ENCODE data around the gene USP35. TPM values are rescaled to one million over a fixed set of nuclear protein-coding genes. Genes with fewer than 3 reads are reported as not detected.

The USP35 gene
- total RNA-seq, 1 donor from 2014 or later, result 4.6 TPM

- DNase-seq, result no peak
- no peak for ATAC-seq (ENCODE audit: poor library complexity)
- intact Hi-C loops (cut with DNase I), result no loop called here
Observed at GRCh38 chr11:78190871-78191538, 2.3 kb downstream of the USP35 start.

DNA sequence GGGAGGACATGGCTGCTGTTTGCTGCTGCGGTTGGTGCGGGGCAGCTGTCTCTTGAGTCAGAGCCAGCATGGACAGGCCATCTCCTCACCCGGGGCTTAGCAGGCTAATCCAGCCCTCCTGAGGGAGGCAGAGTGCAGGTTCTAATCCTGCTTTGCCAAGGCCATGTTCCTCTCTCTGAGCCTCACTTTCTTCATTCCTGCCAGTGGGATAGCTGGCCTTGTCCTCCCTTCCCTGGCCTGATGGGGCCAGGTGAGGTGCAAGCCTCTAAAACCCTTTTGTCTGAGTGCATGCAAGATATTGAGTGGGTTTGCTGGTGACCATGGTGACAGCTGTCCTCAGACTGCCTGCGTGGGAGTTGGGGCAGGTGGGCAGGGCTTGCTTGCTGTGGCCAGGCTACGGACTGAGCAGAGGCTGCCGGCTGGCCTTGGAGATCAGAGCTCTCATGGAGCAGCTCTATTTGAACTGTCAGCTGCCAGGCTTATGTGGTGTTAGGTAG is 3.6 kb downstream of the USP35 start:
- intact Hi-C loops (cut with DNase I), result no loop called here
- DNase-seq (no peak), ATAC-seq (ENCODE audit: poor library complexity) (no peak)

DNA sequence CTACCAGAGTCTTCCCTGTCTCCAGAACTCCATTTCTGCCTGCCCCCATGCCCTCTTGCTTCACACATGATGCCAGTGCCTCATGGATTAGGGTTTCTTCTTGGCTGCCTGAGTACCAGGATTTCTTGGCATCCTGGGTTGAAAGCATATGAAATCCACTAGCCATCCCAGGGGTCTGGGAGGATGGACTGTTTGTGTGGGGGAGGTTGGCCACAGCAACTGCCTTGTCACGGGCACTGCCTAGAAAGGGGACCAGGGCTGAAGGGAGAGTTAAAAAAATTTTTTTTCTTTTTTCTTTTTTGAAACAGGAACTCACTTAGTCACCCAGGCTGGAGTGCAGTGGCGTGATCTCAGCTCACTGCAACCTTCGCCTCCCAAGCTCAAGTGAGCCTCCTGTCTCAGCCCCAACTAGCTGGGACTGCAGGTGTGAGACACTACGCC is 4.2 kb downstream of the USP35 start:
- no peak for ATAC-seq (ENCODE audit: poor library complexity)

GRCh38 chr11:78193806-78194205 is 5.1 kb downstream of the USP35 start:
- DNase-seq, result no peak
- intact Hi-C loops (cut with DNase I), result no loop called here
- no peak for ATAC-seq (ENCODE audit: poor library complexity)

More for the DNA sequence above, 4.2 kb downstream of the USP35 start:
- DNase-seq, result no peak
- intact Hi-C loops (cut with DNase I), result no loop called here

DNA sequence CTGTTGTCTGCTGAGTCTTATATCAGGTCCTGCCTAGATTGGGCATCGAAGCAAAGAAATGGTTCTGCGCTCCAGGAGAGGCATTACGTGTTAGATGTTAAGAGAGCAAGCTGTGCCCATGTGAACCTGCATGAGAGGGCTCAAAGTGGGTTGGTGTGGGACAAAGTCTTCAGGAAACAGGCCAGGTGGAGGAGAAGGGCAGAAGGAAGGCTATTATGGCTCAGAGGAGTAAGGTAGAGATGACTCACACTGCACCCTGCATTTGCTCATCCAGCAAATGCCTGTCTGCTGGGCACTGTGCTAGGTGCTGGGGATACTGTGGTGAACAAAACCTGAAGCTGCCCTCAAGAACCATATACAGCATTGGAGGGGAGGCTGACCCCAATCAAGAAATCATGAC is 5.8 kb downstream of the USP35 start:
- DNase-seq (no peak), ATAC-seq (ENCODE audit: poor library complexity) (no peak)
- intact Hi-C loops (cut with DNase I), result no loop called here

DNA sequence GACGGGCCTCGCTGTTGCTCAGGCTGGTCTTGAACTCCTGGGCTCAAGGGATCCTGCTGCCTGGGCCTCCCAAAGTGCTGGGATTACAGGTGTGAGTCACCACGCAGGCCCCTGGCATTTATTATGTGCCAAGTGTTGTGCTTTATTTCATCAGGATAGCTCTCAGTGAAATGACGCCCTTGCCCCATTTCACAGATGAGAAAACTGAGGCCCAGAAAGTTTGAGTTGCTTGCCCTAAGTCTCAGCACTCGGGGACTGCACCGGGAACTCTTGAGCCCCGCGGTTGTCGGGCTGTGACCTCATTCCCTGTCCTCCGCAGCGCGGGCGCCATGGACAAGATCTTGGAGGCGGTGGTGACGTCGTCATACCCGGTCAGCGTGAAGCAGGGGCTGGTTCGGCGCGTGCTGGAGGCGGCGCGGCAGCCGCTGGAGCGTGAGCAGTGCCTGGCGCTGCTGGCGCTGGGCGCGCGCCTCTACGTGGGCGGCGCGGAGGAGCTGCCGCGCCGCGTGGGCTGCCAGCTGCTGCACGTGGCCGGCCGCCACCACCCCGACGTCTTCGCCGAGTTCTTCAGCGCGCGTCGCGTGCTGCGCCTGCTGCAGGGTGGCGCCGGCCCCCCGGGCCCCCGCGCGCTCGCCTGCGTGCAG is 7.3 kb downstream of the USP35 start:
- intact Hi-C loops (cut with DNase I), result no loop called here
- ATAC-seq (ENCODE audit: poor library complexity) (no peak), DNase-seq (no peak)

DNA sequence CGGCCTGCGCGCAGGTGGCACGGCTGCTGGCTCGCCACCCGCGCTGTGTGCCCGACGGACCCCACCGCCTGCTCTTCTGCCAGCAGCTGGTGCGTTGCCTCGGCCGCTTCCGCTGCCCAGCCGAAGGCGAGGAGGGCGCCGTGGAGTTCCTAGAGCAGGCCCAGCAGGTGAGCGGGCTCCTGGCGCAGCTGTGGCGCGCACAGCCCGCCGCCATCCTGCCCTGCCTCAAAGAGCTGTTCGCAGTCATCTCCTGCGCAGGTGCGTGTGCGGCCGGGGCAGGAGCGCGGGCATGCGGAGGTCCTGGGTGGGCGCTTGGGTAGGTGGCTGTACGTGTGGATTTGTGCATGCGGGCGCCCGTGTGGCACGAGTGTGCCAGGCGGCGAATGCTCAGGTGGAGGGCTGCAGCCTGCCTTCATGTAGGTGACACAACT is 8.0 kb downstream of the USP35 start:
- ATAC-seq (ENCODE audit: poor library complexity) (no peak), DNase-seq (no peak)
- intact Hi-C loops (cut with DNase I), result no loop called here

- DNase-seq (no peak), ATAC-seq (ENCODE audit: poor library complexity) (no peak)
- intact Hi-C loops (cut with DNase I), result no loop called here
Observed at GRCh38 chr11:78197816-78198215, 9.1 kb downstream of the USP35 start.

- intact Hi-C loops (cut with DNase I), result no loop called here
- no peak for ATAC-seq (ENCODE audit: poor library complexity)
- no peak for DNase-seq
Observed at GRCh38 chr11:78199015-78199652, 10.4 kb downstream of the USP35 start.

- ATAC-seq (ENCODE audit: poor library complexity) (no peak), DNase-seq (no peak)
- intact Hi-C loops (cut with DNase I), result no loop called here
Observed at GRCh38 chr11:78199653-78200015, 10.9 kb downstream of the USP35 start.

GRCh38 chr11:78200061-78200460 is 11.3 kb downstream of the USP35 start:
- ATAC-seq (ENCODE audit: poor library complexity), result no peak
- intact Hi-C loops (cut with DNase I), result no loop called here
- DNase-seq, result no peak

GRCh38 chr11:78200553-78200952 is 11.8 kb downstream of the USP35 start:
- intact Hi-C loops (cut with DNase I), result no loop called here
- no peak for DNase-seq
- ATAC-seq (ENCODE audit: poor library complexity), result no peak

GRCh38 chr11:78201096-78201818 is 12.5 kb downstream of the USP35 start:
- ATAC-seq (ENCODE audit: poor library complexity) (peak; percentile 58), DNase-seq (no peak)
- intact Hi-C loops (cut with DNase I), result no loop called here

DNA sequence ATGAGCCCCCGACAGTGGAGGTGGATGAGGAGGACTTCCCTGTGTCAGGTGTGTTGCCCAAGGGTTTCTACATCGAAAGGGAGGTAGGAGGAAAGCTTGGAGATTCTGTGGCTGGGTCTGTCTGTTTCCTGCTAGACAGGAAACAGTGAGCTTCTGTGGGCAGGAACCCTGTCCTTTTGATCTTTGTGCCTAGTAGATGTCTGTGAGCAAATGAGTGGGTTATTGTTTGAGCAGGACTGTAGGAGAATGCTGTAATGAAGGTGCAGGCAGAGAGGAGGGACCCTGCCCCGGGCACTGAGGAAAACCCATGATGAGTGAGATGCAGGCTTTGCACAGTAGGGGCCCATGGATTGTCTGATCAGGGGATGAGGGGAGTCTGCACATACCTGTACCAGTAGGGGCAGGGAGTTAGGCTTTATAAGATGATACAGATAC is 14.0 kb downstream of the USP35 start:
- intact Hi-C loops (cut with DNase I), result no loop called here
- DNase-seq (no peak), ATAC-seq (ENCODE audit: poor library complexity) (no peak)

DNA sequence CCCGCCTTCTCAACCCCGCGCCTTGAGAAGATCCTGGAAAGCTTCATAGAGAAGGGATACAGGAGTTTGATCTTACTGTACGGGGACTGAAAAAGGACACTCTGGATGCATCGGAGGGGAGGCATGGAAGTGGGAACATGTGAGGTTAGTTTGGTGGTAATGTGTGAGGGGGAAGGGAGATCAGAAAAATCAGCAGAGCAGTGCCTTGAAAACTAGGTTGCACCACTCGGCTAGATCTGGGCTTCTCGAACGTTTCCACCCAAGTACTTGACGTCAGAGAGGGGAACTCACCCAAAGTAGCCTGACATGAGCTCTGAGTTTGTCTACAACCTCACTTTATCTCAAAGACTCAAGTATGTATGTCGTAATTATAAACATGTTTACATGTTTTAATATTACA is 14.5 kb downstream of the USP35 start:
- DNase-seq (no peak), ATAC-seq (ENCODE audit: poor library complexity) (no peak)
- intact Hi-C loops (cut with DNase I), result no loop called here

DNA sequence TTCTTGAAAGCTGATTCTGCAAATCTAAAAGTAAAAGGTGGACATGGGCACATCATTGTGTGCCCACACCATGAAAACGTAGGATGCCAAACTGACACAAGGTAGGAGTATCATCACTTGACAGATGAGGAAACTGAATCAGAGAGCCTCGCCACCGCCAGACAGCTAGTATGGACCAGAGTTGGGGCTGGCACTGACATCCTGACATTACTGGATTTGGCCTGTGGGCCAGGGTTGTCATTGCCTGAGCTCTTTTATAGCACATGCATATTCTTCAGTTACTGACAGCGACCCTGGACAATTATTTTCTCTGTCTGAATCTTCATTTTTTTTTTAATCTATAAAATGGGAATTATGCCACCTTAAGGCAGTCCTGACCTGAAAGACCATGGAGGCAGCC is 16.5 kb downstream of the USP35 start:
- intact Hi-C loops (cut with DNase I), result no loop called here
- no peak for ATAC-seq (ENCODE audit: poor library complexity)
- no peak for DNase-seq

DNA sequence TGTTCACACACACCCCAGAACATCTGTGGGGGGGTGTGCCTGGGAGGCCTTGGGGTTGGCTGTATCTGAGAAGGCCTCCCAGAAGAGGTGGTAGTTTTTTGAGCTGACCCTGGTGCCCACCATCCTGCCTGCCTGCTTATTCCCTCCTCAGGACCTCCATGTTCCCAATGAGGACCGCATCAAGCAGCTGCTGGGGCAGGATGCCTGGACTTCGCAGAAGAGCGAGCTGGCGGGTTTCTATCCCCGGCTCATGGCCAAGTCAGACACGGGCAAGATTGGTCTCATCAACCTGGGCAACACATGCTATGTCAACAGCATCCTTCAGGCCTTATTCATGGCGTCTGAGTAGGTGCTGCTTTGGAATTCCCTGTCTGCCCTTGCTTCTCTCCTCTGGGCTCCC is 17.0 kb downstream of the USP35 start:
- intact Hi-C loops (cut with DNase I), result no loop called here
- no peak for DNase-seq
- ATAC-seq (ENCODE audit: poor library complexity), result no peak

DNA sequence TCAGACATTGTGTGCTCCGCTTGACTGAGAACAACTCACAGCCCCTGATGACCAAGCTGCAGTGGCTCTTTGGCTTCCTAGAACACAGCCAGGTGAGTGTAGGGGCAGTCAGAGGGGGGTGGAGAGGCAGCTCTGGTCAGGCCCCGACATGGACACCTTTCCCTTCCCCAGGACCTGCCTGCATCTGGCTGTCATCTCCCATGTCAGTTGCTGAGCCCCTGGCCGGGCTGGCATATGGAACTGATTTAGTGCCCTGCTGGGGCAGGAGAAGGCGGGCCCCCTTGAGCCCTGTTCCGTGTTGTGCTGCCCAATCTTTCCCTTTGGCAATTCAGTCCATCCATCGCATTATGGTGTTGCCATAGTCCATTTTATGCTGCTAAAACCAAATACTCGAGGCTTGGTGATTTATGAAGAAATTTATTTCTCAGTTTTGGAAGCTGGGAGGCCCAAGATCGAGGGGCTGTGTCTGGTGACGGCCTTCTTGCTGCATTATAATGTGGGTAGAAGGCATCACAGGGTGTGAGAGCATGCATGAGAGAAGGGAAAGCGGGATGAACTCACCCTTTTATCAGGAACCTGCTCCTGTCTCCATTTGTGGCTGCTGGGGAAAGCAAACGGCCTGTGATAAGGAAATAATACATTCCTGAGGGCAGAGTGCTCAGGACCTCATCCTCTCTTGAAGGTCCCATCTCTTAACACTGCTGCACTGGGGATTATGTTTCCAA is 19.0 kb downstream of the USP35 start:
- ATAC-seq (ENCODE audit: poor library complexity) (no peak), DNase-seq (no peak)
- intact Hi-C loops (cut with DNase I), result no loop called here
